HG02870 (cell line): ENCODE measurements around the gene CLASRP.
A peak's percentile ranks its signal among the peaks of the same experiment; 100 is the strongest.

Experiments used
- ATAC-seq: cut with Tn5 transposase; IDR thresholded peaks from one replicate; pipeline ENCODE4 v1.9.1; 2021; ENCODE audit warnings: mild to moderate bottlenecking, moderate library complexity; ENCODE audit not compliant: unreplicated experiment

CLASRP gene

DNA sequence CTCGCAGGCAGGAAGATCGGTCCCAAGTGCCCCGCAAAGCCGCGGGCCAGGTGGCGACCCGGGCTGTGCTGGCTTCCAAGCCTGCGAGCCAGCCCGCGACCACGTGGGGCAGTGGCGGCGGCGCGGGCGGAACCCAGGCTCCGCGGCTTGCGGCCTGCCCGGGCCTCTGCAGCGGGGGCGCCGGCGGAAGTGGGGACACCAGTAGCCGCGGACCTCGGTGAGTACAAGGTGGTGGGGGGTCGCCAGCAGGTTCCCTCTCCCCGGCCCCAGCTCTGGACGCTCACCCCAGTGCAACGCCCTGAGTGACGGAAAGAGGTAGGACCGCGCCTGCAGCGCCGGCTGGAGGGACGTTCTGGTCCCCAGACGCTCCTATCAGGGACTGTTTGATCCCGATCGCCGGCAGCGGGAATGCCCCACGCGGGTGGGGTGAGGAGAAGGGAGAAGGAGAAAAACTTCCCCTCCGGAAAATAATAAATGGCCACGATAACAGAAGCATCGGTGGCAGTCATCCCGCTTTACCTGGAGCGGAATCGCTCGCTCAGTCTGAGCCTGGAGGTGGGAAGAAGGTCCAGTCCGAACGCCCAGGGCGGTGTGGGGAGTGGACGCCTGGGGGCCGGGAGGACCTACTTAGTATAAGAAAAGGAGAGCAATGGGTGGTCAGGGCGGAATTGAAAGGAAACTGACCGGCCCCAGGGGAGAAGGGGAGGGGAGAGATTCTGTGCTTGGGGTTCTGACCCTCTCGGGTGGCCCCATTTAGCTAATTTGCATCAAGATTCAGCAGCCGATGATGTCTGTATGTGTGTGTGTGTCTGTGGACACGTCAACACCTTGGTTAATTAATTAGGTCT is 40.4 kb downstream of the CLASRP start, which contains the start of gene GEMIN7:
TSS of gene GEMIN7 (plus strand) at position 198 of the 848 bp plus-strand sequence. CDS start 10,855 bp downstream, outside the sequence.
- ATAC-seq = no peak

DNA sequence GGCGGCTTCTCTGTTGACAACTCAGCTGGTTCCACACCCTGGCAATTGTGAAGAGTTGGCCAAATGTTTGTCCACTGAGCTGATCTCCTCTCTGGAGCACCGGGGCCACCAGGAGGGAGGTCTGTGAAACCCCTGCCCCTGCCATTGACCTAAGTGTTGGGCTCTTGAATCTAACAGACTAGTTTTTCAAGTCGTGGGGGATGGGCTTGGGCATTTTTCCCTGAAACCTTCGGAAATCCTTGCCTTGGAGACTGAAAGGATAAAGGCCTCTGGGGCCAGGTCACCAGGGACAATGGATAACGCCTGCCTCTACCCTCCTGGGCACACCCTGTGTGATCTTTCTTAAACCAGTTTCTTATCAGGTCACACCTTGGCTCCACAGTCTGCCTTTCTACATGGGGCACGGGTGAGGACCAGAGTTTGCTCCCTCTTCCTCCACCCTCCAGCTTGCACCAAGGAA is 41.1 kb downstream of the CLASRP start:
- ATAC-seq = no peak

DNA sequence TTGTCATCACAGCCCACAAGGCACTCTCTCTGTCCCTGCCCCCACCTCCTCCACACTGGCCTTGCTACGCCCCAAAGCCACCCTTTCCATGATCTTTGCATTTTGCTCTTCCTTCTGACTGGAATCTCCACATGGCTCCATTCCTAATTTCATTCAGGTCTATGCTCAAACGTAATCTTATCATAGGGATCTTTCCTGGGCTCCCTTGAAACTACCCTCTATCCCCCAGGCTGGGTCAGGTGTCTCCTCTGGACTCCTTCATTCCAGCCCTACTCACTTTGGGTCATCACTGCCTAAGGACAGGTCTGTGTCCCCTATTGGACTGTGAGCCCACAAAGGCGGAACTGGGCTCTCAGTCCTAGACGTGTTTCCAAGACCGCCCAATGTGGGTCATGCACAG is 43.3 kb downstream of the CLASRP start:
- ATAC-seq = no peak

DNA sequence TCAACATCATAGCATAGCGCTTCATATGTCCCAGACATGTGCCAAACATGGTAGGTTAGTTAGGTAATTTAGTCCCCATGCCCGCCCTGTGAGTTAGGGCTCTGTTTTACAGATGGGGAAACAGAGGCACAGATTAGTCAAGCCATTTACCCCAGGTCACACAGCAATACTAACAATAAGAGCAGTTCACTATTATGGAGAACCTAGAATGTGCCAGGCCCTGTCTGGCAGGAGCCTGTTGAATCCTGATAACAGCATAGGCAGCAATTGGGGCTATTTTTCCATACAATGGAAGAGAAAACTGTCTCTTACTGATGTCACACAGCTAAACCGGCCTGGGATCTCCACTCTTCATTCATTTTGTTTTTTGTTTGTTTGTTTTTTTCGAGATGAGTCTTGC is 47.6 kb downstream of the CLASRP start:
- no peak for ATAC-seq

DNA sequence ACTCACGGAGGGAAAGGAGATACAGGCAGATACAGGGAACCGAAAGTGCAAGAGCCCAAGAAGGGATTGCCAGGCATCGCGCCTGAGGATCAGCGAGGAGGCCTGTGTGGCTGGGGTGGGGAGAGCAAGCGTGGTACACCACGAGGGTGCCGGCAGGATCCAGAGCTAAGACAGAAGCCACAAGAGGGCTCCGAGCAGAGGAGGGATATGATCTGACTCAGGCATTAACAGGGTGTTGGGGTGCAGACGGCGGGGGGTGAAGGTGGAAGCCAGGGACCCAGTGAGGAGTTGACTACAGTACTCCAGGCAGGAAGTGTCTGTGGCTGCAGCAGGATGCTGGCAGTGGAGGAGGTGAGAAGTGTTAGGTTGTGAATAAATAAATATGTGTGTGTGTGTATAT is 48.7 kb downstream of the CLASRP start:
- ATAC-seq = no peak

DNA sequence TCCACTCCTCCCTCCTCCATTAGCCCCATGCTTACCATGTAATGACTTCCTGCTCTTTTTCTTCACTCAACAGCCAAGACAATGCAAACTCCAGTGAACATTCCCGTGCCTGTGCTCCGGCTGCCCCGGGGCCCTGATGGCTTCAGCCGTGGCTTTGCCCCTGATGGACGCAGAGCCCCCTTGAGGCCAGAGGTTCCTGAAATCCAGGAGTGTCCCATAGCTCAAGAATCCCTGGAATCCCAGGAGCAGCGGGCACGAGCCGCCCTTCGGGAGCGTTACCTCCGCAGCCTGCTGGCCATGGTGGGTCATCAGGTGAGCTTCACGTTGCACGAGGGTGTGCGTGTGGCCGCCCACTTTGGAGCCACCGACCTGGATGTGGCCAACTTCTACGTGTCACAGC is 51.2 kb downstream of the CLASRP start:
- no peak for ATAC-seq

DNA sequence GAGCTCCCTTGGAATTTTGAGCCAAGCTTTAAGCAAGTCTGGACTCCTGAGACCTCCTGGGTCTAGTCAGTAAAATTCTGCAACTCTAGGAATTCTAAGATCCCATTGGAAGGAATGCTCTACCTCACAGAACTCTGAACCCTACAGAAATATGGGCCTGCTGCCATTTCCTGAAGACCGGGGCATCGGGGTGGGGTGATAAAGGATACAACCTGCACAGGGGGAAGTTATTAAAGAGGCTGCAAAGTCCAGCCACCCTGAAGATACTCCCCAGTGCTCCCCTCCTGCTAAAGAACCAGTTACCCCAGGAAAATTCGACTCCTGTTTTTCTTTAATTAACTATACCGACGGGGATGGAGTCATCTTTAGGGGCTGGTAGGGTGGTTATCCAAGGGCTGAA is 51.8 kb downstream of the CLASRP start:
- ATAC-seq = no peak

DNA sequence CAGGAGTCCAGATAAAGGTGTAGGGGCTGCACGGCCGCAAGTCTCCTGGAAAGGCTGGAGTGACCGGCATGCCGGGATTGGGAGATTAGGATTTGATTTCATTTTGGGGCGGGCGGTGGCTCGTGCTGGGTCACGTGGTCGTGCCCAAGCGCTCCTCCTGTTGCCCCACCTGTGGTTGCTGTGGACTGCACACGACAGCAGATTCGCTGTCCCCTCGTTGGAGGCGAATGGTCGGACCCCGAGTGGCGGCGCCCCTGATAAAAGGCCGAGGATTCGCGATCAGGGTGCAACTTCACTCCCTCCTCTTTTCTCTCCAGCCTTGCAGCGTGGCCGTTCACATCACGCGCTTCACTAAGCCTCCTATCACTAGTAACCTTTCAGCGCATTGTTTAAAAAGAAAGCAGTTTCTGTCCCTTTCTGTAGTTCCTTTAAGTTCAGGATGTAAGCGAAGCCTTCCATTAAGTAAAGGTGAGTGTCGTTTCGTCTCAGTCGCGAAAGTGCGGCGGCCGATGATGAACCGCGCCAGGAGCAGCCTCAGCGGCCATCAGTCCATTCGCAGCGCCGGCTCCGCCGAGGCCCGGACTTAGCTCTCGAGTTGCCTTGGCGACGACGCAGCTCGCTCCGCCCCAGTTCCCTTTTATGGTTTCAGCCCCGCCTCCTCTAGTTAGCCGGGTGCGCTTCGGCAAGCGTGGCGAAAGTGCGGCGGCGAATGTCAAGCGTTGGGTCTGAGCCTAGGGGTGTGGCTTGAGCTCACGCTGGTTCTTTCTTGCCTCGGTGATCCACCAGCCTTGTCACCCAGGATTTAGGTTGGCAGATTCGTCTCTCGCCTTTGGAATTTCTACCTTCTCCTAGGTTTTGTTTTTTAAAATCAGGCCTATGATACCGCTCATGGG is 52.4 kb downstream of the CLASRP start:
- peak; percentile 64 for ATAC-seq

DNA sequence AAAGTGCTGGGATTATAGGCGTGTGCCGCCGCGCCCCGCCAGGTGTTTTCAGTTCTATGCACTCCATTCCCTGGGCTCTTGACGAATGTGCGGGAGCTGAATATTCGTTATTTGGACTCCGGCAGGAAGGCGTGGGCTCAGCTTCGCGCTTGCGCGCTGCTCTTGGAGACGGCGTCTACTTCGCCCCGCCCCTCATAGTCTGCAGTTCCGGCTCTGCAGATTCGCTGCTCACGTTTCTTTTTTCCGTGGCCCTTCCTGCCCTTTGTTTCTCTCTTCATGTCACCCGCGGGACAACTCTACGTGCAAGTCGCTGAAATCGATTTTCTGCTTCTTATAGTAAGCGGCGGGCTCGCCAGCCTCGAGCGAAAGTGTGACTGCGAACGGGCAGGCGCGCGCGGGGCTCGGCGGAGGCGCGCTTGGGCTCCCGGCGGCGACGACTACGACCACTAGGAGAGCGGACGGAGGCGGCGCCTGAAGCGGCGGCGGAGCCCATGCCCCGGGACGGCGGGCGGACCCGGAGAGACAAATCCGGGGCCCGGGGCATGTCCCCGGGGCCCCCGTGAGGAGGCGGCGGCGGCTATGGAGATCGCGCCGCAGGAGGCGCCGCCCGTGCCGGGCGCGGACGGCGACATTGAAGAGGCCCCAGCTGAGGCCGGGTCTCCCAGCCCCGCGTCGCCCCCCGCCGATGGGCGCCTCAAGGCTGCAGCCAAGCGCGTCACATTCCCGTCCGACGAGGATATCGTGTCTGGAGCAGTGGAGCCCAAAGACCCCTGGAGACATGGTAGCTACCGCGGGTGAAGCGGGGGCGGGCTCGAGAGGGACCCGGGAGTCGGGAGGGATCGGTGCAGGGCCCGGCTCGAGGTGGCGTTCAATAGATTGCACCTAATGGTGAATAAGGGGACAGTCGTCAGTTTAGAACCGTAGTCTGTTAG is 54.2 kb downstream of the CLASRP start, which contains the start of gene PPP1R37:
TSS of gene PPP1R37 (plus strand) at position 433 of the 932 bp plus-strand sequence. CDS start at position 580, 147 bp downstream.
- ATAC-seq = peak; percentile 53

DNA sequence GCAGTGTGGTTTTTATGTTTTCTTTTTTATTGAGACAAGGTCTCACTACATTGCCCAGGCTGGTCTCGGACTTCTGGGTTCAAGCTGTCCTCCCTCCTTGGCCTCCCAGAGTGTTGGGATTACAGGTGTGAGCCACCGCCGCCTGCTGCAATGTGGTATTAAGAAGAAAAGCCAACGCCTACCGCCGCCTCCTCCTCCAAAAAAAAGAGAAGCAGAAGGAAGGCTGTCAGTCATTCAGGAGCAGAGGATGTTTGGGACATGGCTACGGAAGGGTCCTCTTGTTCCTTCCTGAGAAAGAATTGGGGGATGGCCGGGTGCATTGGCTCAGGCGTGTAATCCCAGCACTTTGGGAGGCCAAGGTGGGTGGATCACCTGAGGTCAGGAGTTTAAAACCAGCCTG is 55.3 kb downstream of the CLASRP start:
- no peak for ATAC-seq

DNA sequence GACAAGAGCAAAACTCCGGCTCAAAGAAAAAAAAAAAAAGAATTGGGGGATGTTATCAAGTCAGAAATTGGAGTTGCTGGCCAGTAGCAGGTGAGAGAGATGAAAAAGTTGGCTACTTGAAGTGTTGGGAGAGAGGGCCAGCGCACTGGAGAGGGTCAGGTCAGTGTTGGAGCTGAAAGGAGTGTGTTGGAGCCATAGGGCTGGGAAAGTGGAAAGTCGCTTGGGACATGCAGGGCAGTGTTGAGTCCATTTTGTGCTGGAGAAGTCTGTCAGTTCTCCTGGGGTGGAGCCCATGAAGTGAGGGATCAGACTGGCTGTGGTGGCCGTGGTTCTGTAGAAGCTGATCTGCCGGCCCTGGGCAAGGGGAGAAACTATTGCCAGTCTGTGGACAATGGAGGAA is 55.9 kb downstream of the CLASRP start:
- ATAC-seq = no peak

DNA sequence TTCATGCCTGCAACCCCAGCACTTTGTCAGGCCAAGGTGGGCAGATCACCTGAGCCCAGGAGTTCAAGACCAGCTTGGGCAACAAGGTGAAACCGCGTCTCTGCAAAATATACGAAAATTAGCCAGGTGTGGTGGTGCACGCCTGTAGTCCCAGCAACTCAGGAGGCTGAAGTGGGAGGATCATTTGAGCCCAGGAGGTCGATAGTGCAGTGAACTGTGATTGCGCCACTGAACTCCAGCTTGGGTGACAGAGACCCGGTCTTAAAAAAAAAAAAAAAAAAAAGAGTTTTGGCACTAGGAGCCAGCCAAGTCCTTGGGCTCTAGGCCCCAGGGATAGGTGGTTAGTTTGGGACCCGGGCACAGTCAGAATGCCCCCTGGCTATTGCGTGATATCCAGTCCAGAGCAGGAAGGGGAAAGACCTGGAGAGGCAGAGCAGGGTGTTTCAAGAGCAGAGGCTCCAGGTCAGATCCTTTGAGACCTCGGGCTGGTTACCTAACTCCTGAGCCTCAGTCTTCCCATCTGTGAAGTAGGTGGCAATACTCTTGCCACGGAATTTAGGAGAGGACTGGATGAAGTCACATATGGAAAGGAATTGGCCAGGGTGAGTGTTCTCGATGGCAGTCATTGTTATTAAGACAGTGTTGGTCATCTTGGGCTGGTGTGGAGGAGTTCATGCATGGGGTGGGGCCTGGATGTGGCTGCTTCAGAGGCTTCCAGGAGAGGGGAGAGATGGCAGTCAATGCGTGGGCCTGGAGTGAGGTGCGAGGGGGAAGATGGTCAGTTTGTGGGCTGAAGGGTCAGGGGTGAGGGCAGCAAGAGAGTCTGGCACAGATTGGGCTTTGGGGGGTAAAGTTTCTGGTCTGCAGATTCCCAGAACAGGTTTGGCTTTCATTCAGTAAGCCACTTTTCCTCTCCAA is 56.9 kb downstream of the CLASRP start:
- no peak for ATAC-seq

DNA sequence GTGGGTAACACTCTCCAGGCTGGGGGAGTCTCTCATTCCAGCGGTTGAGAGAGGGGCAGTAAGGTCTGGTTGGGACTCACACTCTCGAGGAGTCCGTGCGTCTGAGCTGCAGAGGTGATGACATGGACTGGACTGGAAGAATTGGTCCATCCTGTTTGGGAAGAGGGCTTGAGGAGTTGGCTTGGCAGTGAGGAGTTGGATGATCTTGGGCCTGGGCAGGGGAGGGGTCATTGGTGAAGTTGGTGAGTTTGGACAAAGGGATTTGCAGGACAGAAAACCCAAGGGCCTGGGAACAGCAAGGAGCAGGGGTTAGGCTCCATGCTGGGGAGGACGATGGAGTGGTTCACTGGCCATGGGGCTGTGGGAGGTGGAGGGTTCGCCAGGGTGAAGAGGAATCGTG is 57.9 kb downstream of the CLASRP start:
- ATAC-seq = no peak

DNA sequence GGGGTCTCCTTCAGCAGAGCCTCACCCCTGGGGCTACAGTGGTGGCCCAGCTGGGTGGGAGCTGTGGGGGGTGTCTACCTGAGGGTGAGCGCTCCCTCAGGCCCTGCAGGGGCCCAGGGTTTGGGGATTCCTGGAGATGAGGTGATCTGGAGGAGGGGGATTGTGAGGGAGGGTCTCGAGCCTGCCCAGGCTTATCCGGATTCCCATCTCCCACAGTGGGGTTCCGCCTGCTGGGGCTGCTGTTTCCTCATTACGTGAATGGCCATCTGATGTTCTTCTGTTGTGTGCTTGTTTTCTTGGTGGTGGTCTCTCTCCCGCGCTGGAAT is 58.6 kb downstream of the CLASRP start:
- no peak for ATAC-seq

DNA sequence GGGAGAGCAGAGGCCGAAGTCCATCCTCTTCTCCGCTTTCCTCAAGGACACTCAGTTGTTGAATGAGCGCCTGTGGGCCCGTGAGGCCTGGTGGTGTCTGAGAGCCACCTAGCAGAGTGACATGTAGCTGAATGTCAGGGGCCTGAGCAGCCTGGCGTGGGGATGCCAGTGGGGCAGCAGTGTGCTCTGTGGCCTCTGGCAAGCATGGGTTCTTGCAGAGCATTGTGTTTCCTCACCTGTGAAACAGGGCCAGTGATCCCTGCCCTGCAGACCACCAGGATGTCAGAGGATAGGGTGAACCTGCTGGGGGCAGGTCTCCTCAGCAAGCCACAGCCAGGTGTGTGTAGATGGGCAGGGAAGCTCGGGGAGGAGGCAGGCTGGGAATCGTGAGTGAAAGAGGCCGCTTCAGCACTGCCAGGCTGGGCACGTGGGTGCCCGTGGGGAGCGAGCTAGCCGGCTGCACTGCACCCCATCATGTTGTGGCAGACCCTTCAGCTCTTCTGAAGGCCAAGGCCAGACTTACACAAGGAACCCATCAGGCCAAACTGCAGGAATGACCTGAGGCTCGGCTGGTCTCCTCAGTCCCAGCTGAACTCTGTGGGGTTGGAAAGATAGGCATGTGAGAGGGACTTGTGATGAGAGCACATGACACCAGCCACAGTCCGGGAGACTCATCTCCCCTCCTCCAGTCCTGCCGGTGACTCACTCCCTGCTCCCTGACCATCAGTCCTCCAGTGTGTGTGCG is 59.1 kb downstream of the CLASRP start:
- no peak for ATAC-seq

DNA sequence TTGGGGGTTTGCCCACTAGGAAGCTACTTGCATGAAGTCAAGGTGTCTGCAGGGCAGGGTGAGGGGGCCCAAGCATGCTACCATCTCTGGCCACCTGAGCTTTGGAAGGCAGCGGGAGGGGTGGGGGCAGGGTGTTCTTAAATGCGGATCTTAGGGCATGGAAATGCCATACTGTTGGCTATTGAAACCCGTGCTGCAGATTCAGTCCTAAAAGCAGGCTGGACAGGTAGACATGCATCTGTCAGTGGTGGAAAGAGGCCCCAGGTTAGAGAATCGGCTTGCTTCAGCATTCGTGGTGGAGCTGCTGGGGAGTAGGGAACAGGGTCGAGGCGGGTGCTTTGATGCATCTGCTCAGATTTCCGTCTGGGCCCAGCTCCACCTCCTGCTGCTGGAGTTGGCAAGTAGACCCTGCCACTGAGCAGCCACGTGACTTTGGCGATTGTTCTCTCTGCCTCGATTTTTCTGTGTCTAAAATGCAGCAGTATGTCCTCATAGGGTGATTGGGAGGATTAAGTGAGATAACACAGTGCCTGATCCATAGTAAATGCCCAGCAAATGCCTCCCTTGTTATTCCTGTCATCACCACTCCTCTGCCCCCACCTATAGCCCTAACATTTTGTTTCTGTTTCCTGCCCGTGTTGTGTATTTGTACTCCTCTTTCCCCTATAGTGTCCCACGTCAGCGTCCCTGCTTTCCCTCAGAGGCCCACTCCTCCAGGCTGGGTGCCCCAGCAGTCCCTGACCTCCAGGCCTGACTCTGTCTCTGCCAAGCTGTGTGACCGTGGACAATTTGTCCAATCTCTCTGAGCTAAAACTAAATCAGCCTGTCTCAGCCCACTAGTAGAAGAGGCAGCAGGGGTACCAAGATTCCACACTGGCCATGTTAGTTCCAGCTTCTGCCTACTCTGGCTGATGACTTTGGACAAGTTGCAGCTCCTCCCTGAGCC is 59.9 kb downstream of the CLASRP start:
- no peak for ATAC-seq

DNA sequence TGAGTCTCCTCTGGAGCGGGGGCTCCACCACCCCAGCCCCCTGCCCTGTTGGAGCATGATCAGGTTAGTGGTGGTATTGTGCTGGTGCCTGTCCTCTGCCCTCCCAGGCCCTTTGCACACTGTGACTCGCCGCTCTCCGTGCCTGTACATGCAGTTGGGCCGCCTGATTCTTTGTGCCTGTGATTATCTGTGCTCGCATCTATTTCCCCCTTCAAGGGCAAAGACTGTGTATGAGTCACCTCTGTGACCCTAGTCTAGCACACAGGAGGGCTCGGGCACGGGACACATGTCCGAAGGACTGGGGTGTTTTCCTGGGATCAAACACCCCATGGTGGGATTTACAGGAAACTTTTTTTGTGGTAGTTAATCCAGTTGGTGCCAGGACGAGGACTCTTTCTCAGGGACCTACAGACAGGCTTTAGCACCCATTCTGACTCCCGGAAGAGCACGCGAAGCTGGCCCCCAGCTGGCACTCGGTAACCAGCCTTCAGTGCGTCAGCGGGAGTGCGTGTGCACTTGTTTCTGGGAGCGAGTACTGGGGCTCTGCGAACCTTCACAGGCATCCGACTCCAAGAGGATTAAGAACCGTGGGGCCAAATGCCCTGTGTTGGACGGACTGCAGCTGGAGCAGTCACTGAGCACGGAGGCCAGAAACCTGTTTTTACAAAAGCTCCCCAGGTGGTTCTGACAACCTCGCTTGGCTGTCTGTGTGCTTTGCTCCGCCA is 60.8 kb downstream of the CLASRP start:
- ATAC-seq = no peak
